NCI-H1105 treated with DMSO at 0.1 percent for 48 hours (cell line): ENCODE data around the gene P2RX5.
"Not testable (repeated sequence)": the region's sequence is repeated elsewhere in the genome, so short reads cannot be mapped to it uniquely, and the experiment has no call there.

Source experiments
- DNase-seq: peaks from one replicate; lab custom pipeline; 2025; lab: John Stamatoyannopoulos, UW

Gene P2RX5, protein sequence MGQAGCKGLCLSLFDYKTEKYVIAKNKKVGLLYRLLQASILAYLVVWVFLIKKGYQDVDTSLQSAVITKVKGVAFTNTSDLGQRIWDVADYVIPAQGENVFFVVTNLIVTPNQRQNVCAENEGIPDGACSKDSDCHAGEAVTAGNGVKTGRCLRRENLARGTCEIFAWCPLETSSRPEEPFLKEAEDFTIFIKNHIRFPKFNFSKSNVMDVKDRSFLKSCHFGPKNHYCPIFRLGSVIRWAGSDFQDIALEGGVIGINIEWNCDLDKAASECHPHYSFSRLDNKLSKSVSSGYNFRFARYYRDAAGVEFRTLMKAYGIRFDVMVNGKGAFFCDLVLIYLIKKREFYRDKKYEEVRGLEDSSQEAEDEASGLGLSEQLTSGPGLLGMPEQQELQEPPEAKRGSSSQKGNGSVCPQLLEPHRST

DNA sequence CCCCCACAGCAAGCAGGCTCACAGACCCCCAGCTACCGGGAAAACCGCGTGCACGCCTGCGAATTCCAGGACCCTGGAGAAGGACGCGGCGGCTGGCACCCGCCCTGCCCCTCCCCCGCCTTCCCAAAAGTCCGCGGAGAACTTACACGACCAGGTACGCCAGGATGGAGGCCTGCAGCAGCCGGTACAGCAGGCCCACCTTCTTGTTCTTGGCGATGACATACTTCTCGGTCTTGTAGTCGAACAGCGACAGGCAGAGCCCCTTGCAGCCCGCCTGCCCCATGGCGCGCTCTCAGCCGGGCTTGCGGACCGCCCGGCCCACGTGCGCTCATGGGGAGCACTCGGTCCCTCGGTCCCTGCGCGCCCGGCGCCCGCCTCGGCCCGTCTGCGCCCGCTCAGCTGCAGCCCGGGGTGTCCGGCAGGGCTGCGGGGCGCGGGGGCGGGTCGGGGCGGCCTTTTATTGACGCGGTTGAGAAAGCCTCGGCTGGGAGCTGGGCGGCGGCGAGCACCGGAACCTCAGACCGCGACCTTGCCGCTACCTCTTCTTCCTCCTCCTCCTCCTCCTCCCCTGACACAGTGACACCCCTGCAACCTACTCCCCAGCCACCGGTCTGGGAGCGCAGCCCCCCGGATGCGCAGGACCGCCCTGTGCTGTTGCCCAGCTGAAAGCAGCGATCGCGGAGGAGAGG, at the start of gene P2RX5:
P2RX5 (minus strand) TSS at position 433 of the 689 bp plus-strand sequence; CDS start at position 283, 150 bp downstream.
- no peak for DNase-seq

DNA sequence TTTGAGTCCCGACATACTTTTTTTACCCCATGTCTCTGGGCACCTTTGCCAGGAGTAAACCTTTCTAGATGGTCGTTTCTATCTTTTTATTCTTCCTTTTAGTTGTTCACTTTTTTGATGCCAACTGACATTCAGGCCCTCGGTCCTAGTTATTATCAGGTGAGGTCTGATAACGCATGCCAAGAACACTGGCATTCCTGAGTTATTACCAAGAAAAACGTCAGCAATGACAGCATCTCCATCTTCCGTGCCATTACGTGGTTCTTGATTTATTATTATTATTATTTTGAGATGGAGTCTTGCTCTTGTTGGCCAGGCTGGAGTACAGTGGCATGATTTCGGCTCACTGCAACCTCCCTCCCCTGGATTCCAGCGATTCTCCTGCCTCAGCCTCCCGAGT, 49.1 kb upstream of the P2RX5 start:
- no peak for DNase-seq

DNA sequence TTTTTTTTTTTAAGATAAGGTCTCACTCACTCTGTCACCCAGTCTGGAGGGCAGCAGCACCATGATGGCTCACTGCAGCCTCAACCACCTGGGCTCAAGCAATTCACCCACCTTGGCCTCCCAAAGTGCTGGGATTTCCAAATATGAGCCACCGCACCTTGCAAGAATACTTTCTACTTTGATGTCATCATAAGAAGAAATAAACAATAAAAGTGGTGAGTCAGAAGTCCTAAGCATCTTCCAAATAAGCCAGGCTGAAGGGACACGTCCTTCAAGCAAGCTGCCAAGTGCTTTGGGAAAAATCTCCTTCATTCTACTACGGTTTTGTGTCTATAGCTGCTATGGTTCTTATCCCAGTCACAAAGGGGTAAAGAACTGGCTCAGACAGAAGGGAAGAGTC, 48.1 kb upstream of the P2RX5 start:
- no peak for DNase-seq

DNA sequence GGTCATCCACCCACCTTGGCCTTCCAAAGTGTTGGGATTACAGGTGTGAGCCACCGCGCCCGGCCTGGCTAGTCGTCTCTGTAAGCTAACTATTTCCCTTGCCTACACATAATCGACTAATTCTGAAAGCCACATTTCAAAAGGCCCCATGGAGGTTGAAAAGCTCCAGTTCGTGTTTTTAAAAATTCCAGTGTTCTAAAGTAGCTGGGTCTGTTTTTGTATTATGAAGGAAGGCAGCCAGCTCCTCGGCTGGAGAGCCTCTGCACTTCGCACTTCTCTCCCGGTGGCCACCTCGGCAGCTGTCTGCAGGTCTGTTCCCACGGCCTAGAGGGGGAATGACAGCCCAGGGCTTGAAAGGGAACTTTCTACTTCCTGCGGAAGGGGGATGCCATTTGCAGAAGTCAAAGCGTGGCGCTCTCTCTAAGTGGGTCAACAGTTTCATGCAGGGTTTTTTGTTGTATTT, 44.7 kb upstream of the P2RX5 start:
- no peak for DNase-seq

DNA sequence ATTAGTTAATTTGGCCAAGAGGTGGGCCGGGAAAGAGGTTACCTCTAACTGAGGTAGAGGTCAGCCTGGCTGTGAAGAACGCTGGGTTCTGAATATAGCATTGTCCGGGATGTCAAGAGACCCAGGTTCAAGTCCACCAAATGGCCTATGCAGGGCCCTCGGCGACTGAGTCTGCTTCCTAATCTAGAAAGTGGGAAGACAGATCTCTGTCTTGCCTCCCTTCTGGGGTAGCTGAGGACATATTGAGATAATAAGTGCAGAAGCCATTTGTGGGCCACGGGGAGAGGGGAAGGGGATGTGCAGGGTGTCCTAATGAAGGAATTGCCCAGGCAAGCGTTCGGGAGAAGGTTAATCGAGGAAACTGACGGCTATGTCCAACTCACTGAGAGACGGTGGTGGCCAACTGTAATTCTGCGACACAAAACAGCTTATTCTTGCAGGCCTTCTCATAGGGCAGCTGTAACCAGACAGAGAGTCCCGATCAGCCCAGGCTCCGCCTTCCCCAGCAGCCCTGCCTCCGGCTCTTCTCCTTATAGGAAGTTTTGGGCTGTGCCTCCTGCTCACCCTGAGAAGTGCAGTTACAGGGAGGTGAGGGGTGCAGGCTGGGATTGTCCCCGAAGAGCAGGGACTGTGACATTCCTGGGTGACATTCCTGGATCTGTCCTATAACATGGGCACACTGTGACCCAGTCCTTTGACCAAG, 43.6 kb upstream of the P2RX5 start:
- no peak for DNase-seq

DNA sequence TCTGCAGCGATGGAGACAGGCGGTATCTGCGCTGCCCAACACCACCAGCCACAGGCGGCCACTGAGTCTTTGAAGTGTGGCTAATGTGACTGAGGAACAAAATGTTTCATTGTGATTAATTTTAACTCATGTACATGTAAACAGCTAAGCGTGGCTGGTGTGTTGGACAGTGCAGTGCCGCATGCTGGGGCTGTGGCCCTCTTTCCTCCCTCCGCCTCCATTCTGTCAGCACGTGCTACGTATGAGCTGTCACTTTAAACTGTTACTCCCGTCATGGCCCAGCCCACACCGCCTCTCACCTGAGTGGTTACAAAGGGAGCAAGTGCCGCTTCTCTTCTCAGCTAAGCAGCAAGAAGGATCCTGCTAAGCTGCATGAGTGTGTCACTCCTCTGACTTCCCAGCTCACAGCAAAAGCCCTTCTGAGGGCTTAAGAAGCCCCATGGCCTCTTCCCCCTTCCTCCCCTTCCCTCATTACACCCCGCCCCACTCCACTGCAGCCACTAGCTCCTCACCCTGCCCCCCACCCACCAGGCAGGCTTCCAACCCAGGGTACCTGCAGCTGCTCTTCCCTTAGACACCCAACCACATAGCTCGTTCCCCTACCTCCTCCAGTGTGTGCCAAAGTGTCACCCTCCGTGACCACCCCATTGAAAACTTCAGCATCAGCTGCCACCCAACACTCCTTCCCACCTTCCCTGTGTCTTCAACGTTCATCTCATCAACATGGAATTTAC, 42.8 kb upstream of the P2RX5 start:
- DNase-seq = peak; percentile 34

DNA sequence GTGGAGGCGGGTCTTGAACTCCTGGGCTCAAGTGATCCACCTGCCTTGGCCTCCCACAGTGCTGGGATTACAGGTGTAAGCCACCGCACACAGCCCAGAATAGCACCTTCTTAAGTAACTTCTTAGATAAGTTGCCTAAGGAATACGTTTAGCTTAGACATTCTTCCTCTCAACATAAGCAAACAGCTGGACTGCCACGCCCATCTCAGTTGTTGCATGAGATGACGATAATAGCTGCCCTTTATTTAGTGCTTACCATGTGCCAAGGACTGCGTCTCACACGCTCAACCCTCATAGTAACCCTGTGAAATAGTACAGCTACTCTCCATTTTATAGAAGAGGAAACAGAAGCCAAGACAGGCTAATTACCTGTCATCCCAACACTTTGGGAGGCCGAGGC, 39.6 kb upstream of the P2RX5 start:
- no peak for DNase-seq

DNA sequence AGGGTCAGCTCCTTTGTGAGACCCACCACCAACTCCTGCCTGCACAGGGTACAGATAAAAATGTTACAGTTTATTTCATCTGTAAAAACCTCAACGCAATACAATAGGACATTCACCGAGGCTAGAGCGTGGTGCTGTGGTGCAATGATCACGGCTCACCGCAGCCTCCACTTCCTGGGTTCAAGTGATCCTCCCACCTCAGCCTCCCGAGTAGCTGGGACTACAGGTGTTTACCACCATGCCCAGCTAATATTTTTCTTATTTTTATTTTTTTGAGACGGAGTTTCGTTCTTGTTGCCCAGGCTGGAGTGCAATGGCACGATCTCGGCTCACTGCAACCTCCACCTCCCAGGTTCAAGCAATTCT, 38.9 kb upstream of the P2RX5 start:
- DNase-seq = not testable (repeated sequence)

DNA sequence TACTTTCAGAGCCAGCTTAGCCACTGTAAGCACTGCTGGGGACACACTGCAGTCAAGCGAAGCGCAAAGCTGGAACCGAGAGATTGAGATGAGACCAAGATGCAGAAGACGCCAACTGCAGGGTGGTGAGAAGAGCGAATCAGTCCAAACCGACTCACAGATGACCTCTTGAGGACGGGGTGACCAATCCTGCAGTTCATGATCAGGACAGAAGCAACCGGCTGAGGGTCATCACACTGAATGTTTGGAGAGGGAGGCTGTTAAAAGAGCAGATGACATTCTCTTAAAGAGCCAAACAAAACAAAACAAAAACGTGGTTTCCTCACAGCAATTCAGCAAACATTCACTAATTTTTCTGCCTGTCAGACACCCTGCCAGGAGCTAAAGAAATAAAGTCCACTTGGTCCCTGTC, 36.3 kb upstream of the P2RX5 start:
- no peak for DNase-seq

DNA sequence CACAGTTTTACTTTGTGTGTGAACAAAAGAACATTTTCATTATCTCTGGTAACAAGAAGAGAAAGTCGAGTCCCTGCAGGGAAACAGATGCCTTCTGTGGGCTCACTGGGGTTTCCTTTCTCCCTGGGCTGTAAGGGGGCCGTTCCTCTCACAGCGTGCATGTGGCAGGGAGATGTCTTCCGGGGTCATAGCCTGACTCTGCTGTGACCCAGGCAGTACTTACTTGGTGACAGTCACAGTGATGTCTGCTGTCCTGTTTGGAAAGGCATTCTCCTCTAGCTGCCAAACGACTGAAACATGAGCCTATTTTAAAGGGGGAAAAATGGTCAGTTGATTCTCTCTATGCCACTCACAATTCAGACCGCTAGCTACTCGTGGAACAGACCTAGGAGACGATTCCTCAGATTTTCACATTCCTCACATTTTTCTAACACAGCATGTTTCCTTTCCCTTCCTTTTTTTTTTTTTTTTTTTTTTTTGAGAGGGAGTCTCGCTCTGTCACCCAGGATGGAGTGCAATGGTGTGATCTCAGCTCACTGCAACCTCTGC, 35.0 kb upstream of the P2RX5 start:
- DNase-seq = no peak

DNA sequence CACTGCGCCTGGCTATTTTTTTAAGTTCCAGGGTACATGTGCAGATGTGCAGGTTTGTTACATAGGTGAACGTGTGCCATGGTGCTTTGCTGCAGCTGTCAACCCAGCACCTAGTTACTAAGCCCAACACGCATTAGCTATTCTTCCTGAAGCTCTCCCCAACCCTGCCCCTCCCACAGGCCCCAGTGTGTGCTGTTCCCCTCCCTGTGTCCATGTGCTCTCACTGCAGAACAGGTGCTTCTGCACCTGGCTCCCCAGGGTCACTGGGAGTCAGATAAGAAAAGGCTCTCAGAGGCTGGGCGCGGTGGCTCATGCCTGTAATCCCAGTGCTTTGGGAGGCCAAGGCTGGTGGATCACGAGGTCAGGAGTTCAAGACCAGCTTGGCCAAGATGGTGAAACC, 33.9 kb upstream of the P2RX5 start:
- DNase-seq = no peak

DNA sequence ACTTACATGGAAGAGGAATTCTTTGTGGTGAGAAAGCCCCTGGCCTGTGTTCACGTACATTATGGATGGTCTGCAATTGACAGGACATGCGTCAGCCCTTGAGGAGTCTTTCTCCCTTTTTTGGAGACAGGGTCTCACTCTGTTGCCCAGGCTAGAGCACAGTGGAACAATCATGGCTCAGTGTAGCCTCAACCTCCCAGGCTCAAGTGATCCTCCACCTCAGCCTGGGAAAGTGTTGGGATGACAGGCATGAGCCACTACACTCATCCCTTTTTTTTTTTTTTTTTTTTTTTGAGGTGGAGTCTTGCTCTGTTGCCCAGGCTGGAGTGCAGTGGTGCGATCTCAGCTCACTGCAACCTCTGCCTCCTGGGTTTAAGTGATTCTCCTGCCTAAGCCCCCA, 32.1 kb upstream of the P2RX5 start:
- DNase-seq = not testable (repeated sequence)

DNA sequence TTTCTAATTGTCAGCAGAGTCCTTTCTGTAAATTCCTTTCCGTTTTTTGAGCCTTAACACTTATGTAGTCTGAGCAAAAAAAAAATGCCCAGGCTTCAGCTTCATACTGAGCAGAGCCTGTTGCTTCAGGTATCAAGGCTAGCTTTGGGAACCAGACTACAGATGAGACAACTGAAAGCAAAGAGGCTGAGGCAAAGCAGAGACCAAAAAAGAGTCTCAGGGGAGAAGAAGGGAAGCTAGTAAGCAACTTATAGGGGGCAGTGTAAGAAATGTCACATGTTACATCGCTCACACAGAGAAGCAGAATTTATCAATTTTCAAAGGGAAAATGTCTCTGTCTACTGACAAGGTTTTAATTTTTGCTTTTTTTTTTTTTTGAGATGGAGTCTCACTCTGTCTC, 31.1 kb upstream of the P2RX5 start:
- DNase-seq = no peak

DNA sequence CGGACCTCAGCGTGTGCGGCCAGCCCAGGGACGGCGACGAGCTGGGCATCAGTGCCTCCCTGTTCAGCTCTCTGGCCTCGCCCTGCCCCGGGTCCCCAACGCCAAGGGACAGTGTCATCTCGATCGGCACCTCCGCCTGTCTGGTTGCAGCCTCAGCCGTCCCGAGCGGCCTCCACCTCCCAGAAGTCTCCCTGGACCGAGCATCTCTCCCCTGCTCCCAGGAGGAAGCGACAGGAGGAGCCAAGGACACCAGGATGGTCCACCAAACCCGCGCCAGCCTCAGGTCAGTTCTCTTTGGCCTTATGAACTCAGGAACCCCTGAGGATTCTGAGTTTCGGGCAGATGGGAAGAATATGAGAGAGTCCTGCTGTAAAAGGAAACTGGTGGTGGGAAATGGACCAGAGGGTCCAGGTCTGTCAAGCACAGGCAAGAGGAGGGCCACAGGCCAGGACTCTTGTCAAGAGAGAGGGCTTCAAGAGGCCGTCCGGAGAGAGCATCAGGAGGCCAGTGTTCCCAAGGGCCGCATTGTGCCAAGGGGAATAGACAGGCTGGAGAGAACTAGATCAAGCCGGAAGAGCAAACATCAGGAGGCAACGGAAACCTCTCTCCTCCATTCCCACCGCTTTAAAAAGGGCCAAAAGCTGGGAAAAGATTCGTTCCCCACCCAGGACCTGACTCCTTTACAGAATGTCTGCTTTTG, 28.6 kb upstream of the P2RX5 start:
- no peak for DNase-seq

DNA sequence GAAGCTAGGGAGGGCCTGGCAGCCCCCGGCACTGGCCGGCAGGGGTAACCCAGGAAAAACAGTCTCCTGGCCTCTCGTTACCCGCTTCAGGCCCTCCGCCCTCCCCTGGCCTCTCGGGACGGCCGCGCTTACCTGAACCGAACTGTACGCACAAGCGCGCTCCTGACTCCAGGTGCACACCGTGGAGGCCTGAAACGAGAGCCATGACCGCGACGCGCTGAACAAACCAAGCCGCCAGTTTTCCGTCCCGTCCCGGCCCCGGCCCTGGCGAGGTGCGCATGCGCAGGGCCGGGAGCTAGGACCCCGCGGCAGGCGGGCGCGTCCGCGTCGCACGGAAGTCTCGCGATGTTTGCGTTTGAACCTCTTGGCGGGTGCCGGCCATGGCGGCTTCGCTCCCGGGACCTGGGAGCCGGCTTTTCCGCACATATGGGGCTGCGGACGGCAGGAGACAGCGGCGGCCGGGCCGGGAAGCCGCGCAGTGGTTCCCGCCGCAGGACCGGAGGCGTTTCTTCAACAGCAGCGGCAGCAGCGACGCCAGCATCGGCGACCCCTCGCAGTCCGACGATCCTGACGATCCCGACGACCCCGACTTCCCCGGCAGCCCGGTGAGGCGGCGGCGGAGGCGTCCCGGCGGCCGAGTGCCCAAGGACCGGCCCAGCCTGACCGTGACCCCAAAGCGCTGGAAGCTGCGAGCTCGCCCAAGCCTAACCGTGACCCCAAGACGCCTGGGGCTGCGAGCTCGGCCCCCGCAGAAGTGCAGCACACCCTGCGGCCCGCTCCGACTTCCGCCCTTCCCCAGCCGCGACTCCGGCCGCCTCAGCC, 27.8 kb upstream of the P2RX5 start, which contains the start of gene HASPIN:
HASPIN (plus strand) TSS at position 348 of the 822 bp plus-strand sequence; CDS start at position 381, 33 bp downstream.
- peak; percentile 54 for DNase-seq

DNA sequence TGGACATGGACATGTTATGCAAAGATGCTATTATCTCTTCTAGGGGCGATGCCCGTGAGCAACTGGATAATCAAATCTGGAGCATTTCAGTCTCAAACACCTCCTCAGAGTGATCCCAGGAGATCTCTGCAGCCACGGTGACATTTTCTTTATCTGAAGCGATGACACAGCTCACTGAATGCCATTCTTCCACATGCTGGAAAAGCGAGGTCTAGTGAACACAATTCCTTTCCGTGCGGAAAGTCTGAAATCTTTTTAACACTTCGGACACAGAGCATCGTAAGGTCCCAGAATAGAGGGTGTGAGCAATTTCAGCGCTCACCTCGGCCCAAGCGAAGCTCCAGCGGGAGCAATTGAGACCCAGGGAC, 27.2 kb upstream of the P2RX5 start:
- DNase-seq = no peak

DNA sequence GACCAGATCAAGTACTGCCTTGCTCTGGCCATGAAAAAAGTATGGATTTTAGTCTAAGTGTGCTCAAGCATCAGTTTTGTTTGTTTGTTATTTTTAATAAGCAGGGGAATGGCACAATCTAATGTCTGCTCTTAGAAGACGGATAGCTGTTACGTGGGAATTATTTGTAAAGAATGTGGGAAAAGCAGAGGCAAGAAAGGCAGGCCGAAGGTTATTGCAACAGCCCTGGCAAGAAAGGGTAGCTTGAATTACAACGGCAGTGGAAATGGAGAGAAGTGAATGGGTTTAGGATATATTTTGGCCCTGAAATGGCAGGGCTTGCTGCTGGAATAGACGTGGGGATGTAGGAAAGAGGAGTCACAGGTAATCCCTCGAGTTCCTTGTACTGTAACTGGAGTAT, 26.8 kb upstream of the P2RX5 start:
- no peak for DNase-seq

DNA sequence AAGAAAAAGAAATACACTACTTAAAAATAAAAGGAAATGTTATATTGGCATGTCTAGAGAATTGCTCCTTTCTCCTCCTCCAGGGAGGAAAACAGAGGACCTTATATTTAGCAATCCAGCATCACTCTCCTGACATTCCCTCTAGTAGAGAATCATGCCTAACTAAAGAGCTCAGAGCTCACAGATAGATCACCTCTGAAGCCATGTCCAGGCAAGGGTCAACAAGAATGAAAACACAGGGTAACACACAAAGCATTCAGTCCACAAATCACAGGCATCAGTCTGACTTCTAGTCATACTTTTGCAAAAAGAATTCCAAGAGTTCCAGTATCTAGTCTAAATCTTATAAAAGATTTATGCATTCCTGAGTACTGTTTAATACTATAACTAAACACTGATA, 23.3 kb upstream of the P2RX5 start:
- no peak for DNase-seq

DNA sequence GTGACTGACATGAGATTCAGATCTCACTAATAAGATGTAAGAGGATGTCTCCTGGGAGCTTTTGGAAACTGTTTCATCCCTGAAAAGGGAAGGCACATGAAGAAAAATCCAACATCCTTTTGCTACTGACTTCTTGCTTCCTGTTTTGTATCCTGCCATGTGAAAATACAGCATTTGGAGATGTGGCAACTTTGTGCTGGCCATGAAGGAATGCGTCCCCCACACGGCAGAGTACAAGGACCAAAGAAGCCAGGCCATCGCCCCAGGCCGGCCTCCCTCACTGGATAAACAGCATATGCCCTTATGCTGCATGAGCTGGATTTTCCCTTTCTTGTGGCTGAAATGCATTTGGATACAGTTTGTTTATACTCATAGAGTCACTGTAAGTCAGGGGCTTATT, 22.2 kb upstream of the P2RX5 start:
- DNase-seq = no peak

DNA sequence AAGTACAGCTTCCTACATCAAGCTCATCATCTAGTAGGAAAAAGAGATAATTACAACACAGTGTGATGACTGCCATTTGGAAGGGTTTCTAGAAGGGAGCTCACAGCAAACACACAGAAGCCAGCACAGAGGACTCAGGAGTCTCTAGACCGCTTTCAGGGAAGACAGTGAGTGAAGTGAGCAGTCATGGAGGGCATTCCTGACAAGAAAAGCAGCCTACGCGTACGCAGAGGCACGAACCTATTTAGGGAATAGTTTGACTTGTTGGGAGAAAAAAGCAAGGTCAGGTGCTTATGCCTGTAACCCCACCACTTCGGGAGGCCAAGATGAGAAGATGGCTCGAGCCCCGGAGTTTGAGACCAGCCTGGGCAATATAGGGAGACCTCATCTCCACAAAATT, 19.3 kb upstream of the P2RX5 start:
- DNase-seq = no peak
